HG02840 (cell line): Measurements from ENCODE around the gene AP3S1.

Experiments used
- ATAC-seq: cut with Tn5 transposase; IDR thresholded peaks from one replicate; pipeline ENCODE4 v1.9.1; 2021; ENCODE audit warnings: mild to moderate bottlenecking, moderate library complexity, moderate number of reproducible peaks; ENCODE audit not compliant: unreplicated experiment, low FRiP score

The AP3S1 gene

GRCh38 chr5:115932991-115933390, 91.3 kb downstream of the AP3S1 start:
- no peak for ATAC-seq

DNA sequence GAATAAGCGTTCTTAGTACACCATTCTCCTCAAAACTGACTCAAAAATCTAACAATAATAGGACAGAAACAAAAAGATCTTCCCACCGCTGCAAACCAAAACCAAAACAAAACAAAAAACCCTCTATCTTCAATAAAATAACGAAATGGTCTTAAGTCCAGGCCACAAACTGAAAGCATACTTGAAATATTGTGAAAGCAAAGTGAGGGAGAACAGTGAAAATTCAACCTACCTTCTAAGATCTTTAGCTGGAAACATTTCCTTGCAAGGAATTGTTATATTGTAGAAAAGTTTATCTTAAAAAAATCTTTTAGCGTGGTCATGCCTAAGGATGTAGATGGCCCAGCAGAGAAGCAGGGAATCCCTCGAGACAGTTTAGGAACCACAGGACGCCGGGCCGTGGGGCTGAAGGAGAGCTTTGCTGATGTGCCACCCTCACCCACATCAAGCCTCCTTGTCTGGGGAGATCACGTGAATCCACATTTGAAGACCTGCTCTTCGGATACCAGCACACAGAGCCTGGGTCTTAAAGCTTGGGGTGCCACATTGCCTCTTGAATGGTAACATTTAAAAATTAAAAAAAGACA, 92.7 kb downstream of the AP3S1 start:
- ATAC-seq: no peak

- no peak for ATAC-seq
Measured at GRCh38 chr5:115936031-115936430, 94.3 kb downstream of the AP3S1 start.

DNA sequence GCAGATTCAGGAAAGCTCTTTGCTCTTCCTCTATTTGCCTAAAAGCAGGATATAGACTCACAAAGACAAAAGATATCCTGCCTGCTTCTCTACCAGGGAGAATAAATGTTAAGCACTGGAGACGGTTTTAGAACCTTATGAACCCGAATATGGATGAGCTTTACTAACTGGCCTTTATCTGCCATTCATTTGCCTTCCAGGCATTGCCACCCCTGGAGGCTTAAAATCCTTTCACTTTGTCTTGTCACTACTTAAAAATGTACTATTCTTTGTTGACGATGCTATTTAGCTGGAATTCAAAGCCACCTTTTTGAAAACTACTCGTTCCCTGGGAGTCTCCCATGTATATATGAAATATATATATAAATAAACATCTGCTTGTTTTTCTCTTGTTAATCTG, 97.3 kb downstream of the AP3S1 start:
- ATAC-seq: no peak

GRCh38 chr5:115940080-115940810, 98.5 kb downstream of the AP3S1 start:
- no peak for ATAC-seq

DNA sequence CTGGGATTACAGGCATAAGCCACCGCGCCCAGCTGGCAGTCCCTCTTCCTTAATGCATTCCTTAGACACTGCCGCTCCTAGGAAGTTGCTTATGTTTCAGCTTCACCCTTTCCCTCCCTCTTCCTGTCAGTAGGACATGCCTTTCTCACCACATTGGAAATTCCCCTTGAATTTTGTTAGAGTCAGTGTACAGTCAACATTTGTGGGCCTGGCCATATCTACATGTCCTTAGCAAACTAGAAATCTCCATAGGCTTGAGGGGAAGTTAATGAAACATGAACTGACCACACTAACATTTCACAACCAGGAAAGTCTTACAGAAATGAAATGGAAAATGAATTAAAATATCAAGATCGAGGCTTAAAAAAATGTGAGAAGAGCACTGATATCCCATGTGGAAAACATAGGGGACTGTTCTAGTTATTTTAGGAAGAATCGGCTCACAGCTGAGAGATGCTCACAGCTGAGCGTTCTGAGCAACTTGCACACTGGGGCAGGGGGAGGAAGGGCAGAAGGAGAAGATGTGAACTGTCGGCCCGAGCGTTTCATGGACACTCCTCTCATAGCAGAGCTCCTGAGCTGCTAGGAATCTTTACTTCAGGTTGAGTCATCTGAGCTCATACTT, 99.4 kb downstream of the AP3S1 start:
- ATAC-seq: no peak

DNA sequence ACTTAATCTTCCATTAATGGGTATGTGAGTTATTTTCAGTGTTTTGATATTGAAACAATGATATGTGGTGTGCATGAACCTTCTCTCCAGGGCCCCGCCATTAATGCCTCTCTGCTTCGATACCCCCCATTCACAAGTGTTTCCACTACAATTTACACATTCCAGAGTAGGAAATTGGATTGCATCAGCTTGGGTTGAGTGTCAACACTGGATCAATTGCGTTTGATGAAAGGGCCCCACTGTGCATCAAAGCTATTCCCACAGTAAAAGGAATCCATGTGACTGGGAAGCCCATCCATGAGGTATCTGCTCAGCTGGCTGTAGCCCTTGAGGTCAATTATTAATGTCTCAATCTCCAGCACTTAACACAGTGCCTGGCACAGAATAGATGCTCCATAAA, 102.8 kb downstream of the AP3S1 start:
- no peak for ATAC-seq

DNA sequence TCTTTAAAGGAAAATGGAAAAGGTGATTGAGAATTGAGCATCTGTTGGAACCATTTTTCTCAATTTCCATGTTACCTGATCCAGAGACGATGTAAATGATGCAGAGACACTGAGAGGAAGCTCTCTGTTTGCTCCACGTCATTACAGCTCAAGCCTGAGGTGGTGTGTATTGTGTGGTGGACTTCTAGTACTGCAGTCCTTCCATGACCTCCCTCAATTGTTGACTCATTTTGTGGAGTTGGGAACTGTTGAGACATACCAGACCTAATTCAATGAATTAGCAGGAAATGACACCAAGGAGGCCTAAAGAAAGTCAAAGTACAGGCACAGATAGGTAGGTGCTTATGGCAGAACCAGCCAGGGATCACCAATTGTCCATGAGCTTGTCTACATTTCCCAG, 104.9 kb downstream of the AP3S1 start:
- ATAC-seq: no peak

GRCh38 chr5:115947260-115947659, 105.5 kb downstream of the AP3S1 start:
- no peak for ATAC-seq

DNA sequence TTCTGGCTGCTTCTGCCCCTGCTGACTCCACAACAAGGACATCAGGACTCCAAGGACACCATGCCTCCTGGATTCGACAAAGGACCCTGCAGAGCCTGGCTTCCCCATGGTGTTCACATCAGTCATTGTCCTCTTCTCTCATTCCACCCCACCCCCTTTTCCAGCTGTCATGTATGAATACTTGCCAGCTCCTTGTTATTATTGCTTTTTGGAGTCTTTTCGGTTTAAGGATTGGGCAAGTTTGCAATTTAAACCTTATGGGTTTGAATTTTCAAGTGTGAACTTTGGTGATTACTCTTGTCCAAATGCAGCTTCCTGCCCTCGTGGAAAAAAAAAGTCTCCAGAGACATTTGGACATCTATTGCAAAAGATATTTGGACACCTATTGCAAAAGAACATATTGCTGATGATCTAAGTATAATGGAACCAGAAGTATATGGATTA, 106.4 kb downstream of the AP3S1 start:
- ATAC-seq: no peak

- no peak for ATAC-seq
Measured at GRCh38 chr5:115949096-115949495, 107.4 kb downstream of the AP3S1 start.

GRCh38 chr5:115952588-115952987, 110.9 kb downstream of the AP3S1 start:
- no peak for ATAC-seq

GRCh38 chr5:115954144-115954543, 112.4 kb downstream of the AP3S1 start:
- no peak for ATAC-seq

GRCh38 chr5:115956957-115957356, 115.2 kb downstream of the AP3S1 start:
- no peak for ATAC-seq

GRCh38 chr5:115961381-115962238, 119.9 kb downstream of the AP3S1 start:
- ATAC-seq: no peak

- ATAC-seq: no peak
Measured at GRCh38 chr5:115962239-115962564, 120.5 kb downstream of the AP3S1 start, which contains the start of gene LVRN. LVRN (plus strand) TSS chr5:115962475; CDS start chr5:115962618, 143 bp downstream.

- ATAC-seq: no peak
Measured at GRCh38 chr5:115962565-115963402, 121.0 kb downstream of the AP3S1 start.

DNA sequence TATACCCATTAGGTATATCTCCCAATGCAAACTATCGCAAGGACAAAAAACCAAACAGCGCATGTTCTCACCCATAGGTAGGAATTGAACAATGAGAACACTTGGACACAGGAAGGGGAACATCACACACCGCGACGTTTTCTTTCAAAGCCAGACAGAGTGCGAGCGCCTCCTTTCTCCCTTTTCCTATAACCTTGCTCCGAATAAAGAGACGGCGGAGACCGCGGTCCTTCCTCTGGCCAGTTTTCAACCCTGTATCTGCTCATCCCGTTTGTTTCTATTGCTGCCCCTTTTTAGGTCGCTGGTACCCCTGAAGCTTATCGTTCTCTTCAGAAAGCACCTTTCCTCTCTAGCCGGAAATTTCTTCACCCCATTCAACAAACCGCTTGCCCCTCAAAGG, 121.8 kb downstream of the AP3S1 start:
- ATAC-seq: no peak
